Common myeloid progenitor, CD34-positive (primary cell): Measurements from ENCODE around the gene RNASEL.

Experiments
- CTCF ChIA-PET: fragments of 350-600 bp; sonication (Branson Sonifier 250); formaldehyde crosslinking; loops from one replicate; lab custom pipeline; 2021; ENCODE audit warnings: antibody characterized with exemption; lab: Charles Lee
- POLR2A ChIA-PET: fragments of 350-600 bp; sonication (Branson Sonifier 250); formaldehyde crosslinking; loops from one replicate; lab custom pipeline; 2021; ENCODE audit warnings: antibody characterized with exemption; lab: Charles Lee
- DNase-seq, 3 donors: peaks; one replicate each; pipeline versions ENCODE4 v3.0.0 to v3.0.0-alpha.2; 2013
- H3K27ac ChIP-seq, 2 experiments: 1 replicate in 1 of 2; 2 replicates in 1 of 2; pipeline ENCODE4 v1.7.0; 2013; ENCODE audit warnings: inconsistent platforms in 2 of 2, low read length in 2 of 2, mild to moderate bottlenecking in 2 of 2, low read depth in 1 of 2, moderate library complexity in 1 of 2; ENCODE audit not compliant: severe bottlenecking in 2 of 2, insufficient read depth in 1 of 2, poor library complexity in 1 of 2
- H3K27me3 ChIP-seq, 5 experiments: replicated peaks in 2 of 5; 1 replicate in 3 of 5; 2 replicates in 2 of 5; pipeline versions ENCODE4 v1.6.1 to v1.7.0; 2013; ENCODE audit warnings: low read length in 4 of 5, mild to moderate bottlenecking in 2 of 5, moderate library complexity in 2 of 5, inconsistent platforms in 1 of 5; ENCODE audit not compliant: insufficient read depth in 5 of 5, control insufficient read depth in 4 of 5
- H3K36me3 ChIP-seq, 4 experiments: 1 replicate in 2 of 4; 2 replicates in 2 of 4; pipeline versions ENCODE4 v1.6.1 to v1.7.0; 2013; ENCODE audit warnings: low read length in 3 of 4, control low read depth in 1 of 4, mild to moderate bottlenecking in 1 of 4; ENCODE audit not compliant: control insufficient read depth in 4 of 4, insufficient read depth in 4 of 4
- H3K4me1 ChIP-seq, 4 experiments: 1 replicate in 3 of 4; 2 replicates in 1 of 4; pipeline versions ENCODE4 v1.6.1 to v1.7.1; 2013; ENCODE audit warnings: low read length in 3 of 4, mild to moderate bottlenecking in 3 of 4, control low read depth in 1 of 4, inconsistent platforms in 1 of 4, moderate library complexity in 1 of 4; ENCODE audit not compliant: control insufficient read depth in 4 of 4, insufficient read depth in 4 of 4; ENCODE audit errors: control extremely low read depth in 1 of 4
- H3K4me3 ChIP-seq, 7 experiments: 1 replicate in 4 of 7; 2 replicates in 3 of 7; pipeline versions ENCODE4 v1.5.1 to v1.7.0; 2013; ENCODE audit warnings: mild to moderate bottlenecking in 7 of 7, low read length in 6 of 7, moderate library complexity in 6 of 7, inconsistent platforms in 2 of 7, low read depth in 2 of 7, control low read depth in 1 of 7; ENCODE audit not compliant: insufficient read depth in 4 of 7, control insufficient read depth in 1 of 7; ENCODE audit errors: extremely low read depth in 1 of 7
- H3K9me3 ChIP-seq, 5 experiments: 1 replicate in 4 of 5; 2 replicates in 1 of 5; pipeline versions ENCODE4 v1.6.1 to v1.7.1; 2013; ENCODE audit warnings: low read length in 4 of 5, mild to moderate bottlenecking in 2 of 5, inconsistent platforms in 1 of 5, low read depth in 1 of 5, moderate library complexity in 1 of 5; ENCODE audit not compliant: control insufficient read depth in 4 of 5, insufficient read depth in 2 of 5; ENCODE audit errors: control extremely low read depth in 1 of 5
- WGBS: methylation state at CpG from one replicate; pipeline ENCODE4 v1.1.5; 2013; ENCODE audit not compliant: insufficient coverage; 5-methylcytosine and 5-hydroxymethylcytosine counted together

RNASEL gene

DNA sequence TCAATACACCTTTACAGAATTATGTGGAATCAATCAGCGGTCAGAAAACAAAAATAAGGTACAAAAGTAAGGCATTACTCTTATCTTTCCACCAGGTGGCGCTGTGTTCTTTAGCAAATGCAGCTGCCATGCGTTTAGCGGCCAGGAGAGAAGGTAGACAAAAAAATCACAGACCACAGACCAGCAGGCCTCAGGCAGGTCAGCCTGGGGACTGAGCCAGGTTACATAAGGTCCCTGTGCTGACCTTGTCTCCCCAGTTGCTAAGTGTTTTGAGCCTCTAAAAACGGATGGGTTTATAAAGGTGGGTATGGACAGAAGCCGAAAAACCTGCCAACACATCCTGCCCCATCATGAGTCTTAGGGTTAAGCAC, 12.3 kb upstream of the RNASEL start:
- Histone ChIP-seq H3K27ac (no peak overlapping the region), H3K9me3 (no peaks in the 10 kb centered on the region), H3K36me3 (no peaks in the 10 kb centered on the region), H3K4me1 (peaks cover 0 to 21% (median 17%) of the 10 kb centered on the region in 4 experiments), H3K27me3 (peaks cover 0 to 21% (median 15%) of the 10 kb centered on the region in 5 experiments), H3K4me3 (no peak overlapping the region)
- POLR2A ChIA-PET, result interaction anchor here (1.2 kb wide), 1 partner anchor 182 kb away, joined by 4 read pairs; no protein-coding TSS in a partner anchor
- WGBS, result 0% methylated on average over 3 of the region's 6 CpGs
- CTCF ChIA-PET, result interaction anchor here (0.7 to 17.7 kb wide), 13 partner anchors 10 to 239 kb away, joined by 3 to 525 read pairs (median 4); partner anchors contain the start of genes NPL and RNASEL
- peak; percentile 76 to 84 (median 81) for DNase-seq

- no peak overlapping the region for H3K4me3 ChIP-seq
- H3K36me3 ChIP-seq, result no peaks in the 10 kb centered on the region
- H3K4me1 ChIP-seq, result peaks cover 0 to 21% (median 17%) of the 10 kb centered on the region in 4 experiments
- H3K27me3 ChIP-seq, result peaks cover 0 to 21% (median 15%) of the 10 kb centered on the region in 5 experiments
- H3K9me3 ChIP-seq, result no peaks in the 10 kb centered on the region
- ChIA-PET POLR2A (interaction anchor here (1.2 kb wide), 1 partner anchor 183 kb away, joined by 4 read pairs; no protein-coding TSS in a partner anchor), CTCF (interaction anchor here (0.6 to 17.7 kb wide), 15 partner anchors 10 to 239 kb away, joined by 3 to 525 read pairs (median 3); partner anchors contain the start of genes NPL and RNASEL)
- WGBS, result 96% methylated on average over 4 of the region's 5 CpGs
- DNase-seq, result no peak
- H3K27ac ChIP-seq, result no peak overlapping the region
Observed at GRCh38 chr1:182600745-182601415, 11.8 kb upstream of the RNASEL start.

GRCh38 chr1:182600036-182600713, 11.1 kb upstream of the RNASEL start:
- Histone ChIP-seq H3K27me3 (peaks cover 0 to 15% (median 12%) of the 10 kb centered on the region in 5 experiments), H3K4me1 (peaks cover 0 to 21% (median 17%) of the 10 kb centered on the region in 4 experiments), H3K9me3 (no peaks in the 10 kb centered on the region), H3K36me3 (no peaks in the 10 kb centered on the region), H3K4me3 (no peak overlapping the region), H3K27ac (no peak overlapping the region)
- WGBS, result 98% methylated on average over 17 of the region's 17 CpGs
- ChIA-PET POLR2A (interaction anchor here (1.2 kb wide), 1 partner anchor 184 kb away, joined by 4 read pairs; no protein-coding TSS in a partner anchor), CTCF (interaction anchor here (0.6 to 17.7 kb wide), 12 partner anchors 11 to 515 kb away, joined by 3 to 525 read pairs (median 4); partner anchors contain the start of genes NPL and RNASEL)
- no peak for DNase-seq

GRCh38 chr1:182599339-182599738, 10.3 kb upstream of the RNASEL start:
- Histone ChIP-seq H3K4me3 (no peak overlapping the region), H3K4me1 (peaks cover 0 to 17% (median 13%) of the 10 kb centered on the region in 4 experiments), H3K27me3 (peaks cover 0 to 12% (median 7%) of the 10 kb centered on the region in 5 experiments), H3K27ac (no peak overlapping the region), H3K36me3 (no peaks in the 10 kb centered on the region), H3K9me3 (no peaks in the 10 kb centered on the region)
- ChIA-PET CTCF (interaction anchor here (0.8 to 17.7 kb wide), 8 partner anchors 10 to 514 kb away, joined by 3 to 525 read pairs (median 8); partner anchors contain the start of genes NPL and RNASEL), POLR2A (no interaction called here)
- no peak for DNase-seq
- 92% methylated on average over 6 of the region's 6 CpGs for WGBS

DNA sequence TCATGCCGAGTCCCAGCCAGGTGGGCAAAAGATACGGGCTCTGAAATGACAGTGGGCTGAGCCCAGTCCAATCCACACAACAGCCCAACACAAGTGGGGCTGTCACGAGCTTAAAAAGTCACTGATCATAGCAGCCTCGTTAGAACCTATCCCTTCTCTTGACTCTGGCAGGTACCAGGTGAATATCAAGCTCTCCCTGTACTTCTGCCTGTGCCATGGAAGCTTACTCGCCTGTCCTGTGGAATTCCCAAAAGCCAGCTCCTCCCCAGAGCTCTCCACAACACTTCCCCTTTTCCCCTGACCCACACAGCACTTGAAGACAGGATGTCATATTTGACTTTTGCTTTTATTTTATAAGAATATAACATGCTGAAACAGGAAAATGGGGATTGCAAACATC, 9.2 kb upstream of the RNASEL start:
- WGBS, result 70% methylated on average over 4 of the region's 5 CpGs
- Histone ChIP-seq H3K36me3 (no peaks in the 10 kb centered on the region), H3K9me3 (no peaks in the 10 kb centered on the region), H3K27me3 (peaks cover 0 to 7% (median 0%) of the 10 kb centered on the region in 5 experiments), H3K4me3 (no peak overlapping the region), H3K4me1 (peaks cover 0 to 9% (median 6%) of the 10 kb centered on the region in 4 experiments), H3K27ac (no peak overlapping the region)
- ChIA-PET CTCF (interaction anchor here (0.7 to 17.7 kb wide), 9 partner anchors 9 to 513 kb away, joined by 3 to 525 read pairs (median 4); partner anchors contain the start of genes NPL and RNASEL), POLR2A (no interaction called here)
- DNase-seq, result no peak

GRCh38 chr1:182596934-182597333, 7.9 kb upstream of the RNASEL start:
- POLR2A ChIA-PET, result no interaction called here
- peaks cover 0 to 9% (median 6%) of the 10 kb centered on the region in 4 experiments for H3K4me1 ChIP-seq
- no peaks in the 10 kb centered on the region for H3K36me3 ChIP-seq
- DNase-seq, result no peak
- H3K9me3 ChIP-seq, result no peaks in the 10 kb centered on the region
- CTCF ChIA-PET, result interaction anchor here (0.7 to 17.7 kb wide), 7 partner anchors 9 to 515 kb away, joined by 3 to 525 read pairs (median 4); partner anchors contain the start of gene NPL
- no peak overlapping the region for H3K27ac ChIP-seq
- no peak overlapping the region for H3K4me3 ChIP-seq
- 87% methylated on average over 5 of the region's 6 CpGs for WGBS
- peaks cover 0 to 3% (median 0%) of the 10 kb centered on the region in 5 experiments for H3K27me3 ChIP-seq
